T-helper 1 cell treated with Interleukin-12 subunit alpha and Interleukin-12 subunit beta and Interleukin-4 antibody, amounts not matched to agents 30 ng/mL and 1 ng/mL, for 36 hours (primary cell): ENCODE results near the gene LRRC41. TPM values are rescaled to one million over a fixed set of nuclear protein-coding genes. Genes with fewer than 3 reads are reported as not detected.

Source experiments
- intact Hi-C: fragments of 100-400 bp; cut with micrococcal nuclease; formaldehyde crosslinking; loops from one replicate; pipeline ENCODE4 v1.15.1; 2024
- total RNA-seq: library from RNA; stranded (reverse); gene quantifications from 2 replicates; pipeline ENCODE4 v1.2.3, GENCODE V29; 2022

LRRC41 gene
- total RNA-seq, 1 donor from 2014 or later: 56.7 TPM

GRCh38 chr1:46289134-46289494, 14.3 kb downstream of the LRRC41 start:
- intact Hi-C loops: loop anchor here (5.0 kb wide), 1 partner anchor 58 kb away; no protein-coding TSS in a partner anchor

- intact Hi-C loops: loop anchor here (5.0 kb wide), 1 partner anchor 59 kb away; no protein-coding TSS in a partner anchor
Observed at GRCh38 chr1:46288485-46289133, 14.8 kb downstream of the LRRC41 start.

GRCh38 chr1:46285730-46286477, 17.5 kb downstream of the LRRC41 start:
- intact Hi-C loops: loop anchor here (5.0 kb wide), 1 partner anchor 61 kb away; no protein-coding TSS in a partner anchor

- intact Hi-C loops: loop anchor here (5.0 kb wide), 1 partner anchor 62 kb away; no protein-coding TSS in a partner anchor
Observed at GRCh38 chr1:46284597-46285564, 18.5 kb downstream of the LRRC41 start.

GRCh38 chr1:46284058-46284457, 19.4 kb downstream of the LRRC41 start:
- intact Hi-C loops: no loop called here

- intact Hi-C loops: no loop called here
Observed at GRCh38 chr1:46281021-46281420, 22.4 kb downstream of the LRRC41 start.

- intact Hi-C loops: no loop called here
Observed at GRCh38 chr1:46280092-46280491, 23.3 kb downstream of the LRRC41 start.

GRCh38 chr1:46278807-46279206, 24.6 kb downstream of the LRRC41 start:
- intact Hi-C loops: no loop called here

- intact Hi-C loops: no loop called here
Observed at GRCh38 chr1:46277658-46278373, 25.6 kb downstream of the LRRC41 start.

- intact Hi-C loops: no loop called here
Observed at GRCh38 chr1:46275030-46275337, 28.4 kb downstream of the LRRC41 start.

GRCh38 chr1:46274225-46275029, 29.0 kb downstream of the LRRC41 start:
- intact Hi-C loops: no loop called here

- intact Hi-C loops: no loop called here
Observed at GRCh38 chr1:46268578-46268977, 34.8 kb downstream of the LRRC41 start.

- intact Hi-C loops: no loop called here
Observed at GRCh38 chr1:46263146-46263545, 40.3 kb downstream of the LRRC41 start.

GRCh38 chr1:46262508-46262907, 40.9 kb downstream of the LRRC41 start:
- intact Hi-C loops: no loop called here

- intact Hi-C loops: no loop called here
Observed at GRCh38 chr1:46256523-46256922, 46.9 kb downstream of the LRRC41 start.

- intact Hi-C loops: no loop called here
Observed at GRCh38 chr1:46254668-46255067, 48.7 kb downstream of the LRRC41 start.

- intact Hi-C loops: loop anchor here (5.0 kb wide), 1 partner anchor 1441 kb away; the partner anchor contains the start of genes BTBD19 and DYNLT4
Observed at GRCh38 chr1:46248122-46248920, 55.1 kb downstream of the LRRC41 start.

- intact Hi-C loops: loop anchor here (1.0 to 5.0 kb wide), 16 partner anchors 49 to 1440 kb away; partner anchors contain the start of genes BTBD19, CCDC163, DYNLT4 and EFCAB14
Observed at GRCh38 chr1:46247436-46248121, 55.8 kb downstream of the LRRC41 start, which contains the start of gene RAD54L. RAD54L (plus strand) TSS chr1:46247763; CDS start chr1:46248406, 643 bp downstream.
